NCI-H2171 (cell line): ENCODE data around the gene PAQR3.

Source experiments
- DNase-seq: peaks from one replicate; lab custom pipeline; 2025; lab: John Stamatoyannopoulos, UW

PAQR3 gene

DNA sequence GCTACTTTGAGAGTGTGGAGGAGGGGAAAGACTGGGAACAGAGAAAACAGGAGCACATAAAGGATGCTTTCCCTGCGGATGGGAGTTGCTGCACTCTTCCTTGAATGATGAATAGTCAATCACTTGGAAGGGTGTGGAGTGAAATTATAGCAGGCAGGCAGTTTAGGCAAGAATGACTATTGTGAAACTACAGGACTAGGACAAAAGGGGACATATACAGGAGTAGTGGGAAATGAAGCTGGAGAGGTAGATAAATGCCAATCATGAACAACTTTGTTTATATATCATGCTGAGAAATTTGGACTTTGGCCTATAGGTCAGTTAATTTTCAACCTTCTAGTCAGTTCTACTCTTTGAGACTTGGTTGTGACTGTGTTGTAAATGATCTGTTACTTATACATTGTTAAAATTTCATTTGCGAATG lies 76.9 kb downstream of the PAQR3 start:
- DNase-seq: no peak
